Measurements from ENCODE around the gene TSPEAR. TPM values are rescaled to one million over a fixed set of nuclear protein-coding genes. Genes with fewer than 3 reads are reported as not detected.

Gene TSPEAR
- total RNA-seq, 1 donor from 2014 or later = not detected

GRCh38 chr21:44516342-44516741, 195.0 kb downstream of the TSPEAR start:
- TF ChIP-seq, protein P1, sequence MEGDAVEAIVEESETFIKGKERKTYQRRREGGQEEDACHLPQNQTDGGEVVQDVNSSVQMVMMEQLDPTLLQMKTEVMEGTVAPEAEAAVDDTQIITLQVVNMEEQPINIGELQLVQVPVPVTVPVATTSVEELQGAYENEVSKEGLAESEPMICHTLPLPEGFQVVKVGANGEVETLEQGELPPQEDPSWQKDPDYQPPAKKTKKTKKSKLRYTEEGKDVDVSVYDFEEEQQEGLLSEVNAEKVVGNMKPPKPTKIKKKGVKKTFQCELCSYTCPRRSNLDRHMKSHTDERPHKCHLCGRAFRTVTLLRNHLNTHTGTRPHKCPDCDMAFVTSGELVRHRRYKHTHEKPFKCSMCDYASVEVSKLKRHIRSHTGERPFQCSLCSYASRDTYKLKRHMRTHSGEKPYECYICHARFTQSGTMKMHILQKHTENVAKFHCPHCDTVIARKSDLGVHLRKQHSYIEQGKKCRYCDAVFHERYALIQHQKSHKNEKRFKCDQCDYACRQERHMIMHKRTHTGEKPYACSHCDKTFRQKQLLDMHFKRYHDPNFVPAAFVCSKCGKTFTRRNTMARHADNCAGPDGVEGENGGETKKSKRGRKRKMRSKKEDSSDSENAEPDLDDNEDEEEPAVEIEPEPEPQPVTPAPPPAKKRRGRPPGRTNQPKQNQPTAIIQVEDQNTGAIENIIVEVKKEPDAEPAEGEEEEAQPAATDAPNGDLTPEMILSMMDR (IDR thresholded peaks at IDR 0.05; ENCODE audit: insufficient read depth, low read length, poor library complexity, severe bottlenecking) = no peak
- H3K27me3 ChIP-seq (ENCODE audit: control insufficient read depth, insufficient read depth, low read length) = peaks cover 2% of the 10 kb centered on the region
- DNase-seq (ENCODE audit: low read depth) = no peak

GRCh38 chr21:44515359-44516165, 195.8 kb downstream of the TSPEAR start:
- Histone ChIP-seq H3K36me3 (ENCODE audit: control insufficient read depth, insufficient read depth, low read length) (no peaks in the 10 kb centered on the region), H3K27me3 (ENCODE audit: control insufficient read depth, insufficient read depth, low read length) (peaks cover 2% of the 10 kb centered on the region), H3K4me3 (ENCODE audit: low read depth, low read length) (no peak overlapping the region)
- no peak for DNase-seq (ENCODE audit: low read depth)
- TF ChIP-seq, protein P1 (IDR thresholded peaks at IDR 0.05; ENCODE audit: insufficient read depth, low read length, poor library complexity, severe bottlenecking) = no peak

More at GRCh38 chr21:44516342-44516741, 195.0 kb downstream of the TSPEAR start:
- Histone ChIP-seq H3K4me3 (ENCODE audit: low read depth, low read length) (no peak overlapping the region), H3K36me3 (ENCODE audit: control insufficient read depth, insufficient read depth, low read length) (no peaks in the 10 kb centered on the region)

DNA sequence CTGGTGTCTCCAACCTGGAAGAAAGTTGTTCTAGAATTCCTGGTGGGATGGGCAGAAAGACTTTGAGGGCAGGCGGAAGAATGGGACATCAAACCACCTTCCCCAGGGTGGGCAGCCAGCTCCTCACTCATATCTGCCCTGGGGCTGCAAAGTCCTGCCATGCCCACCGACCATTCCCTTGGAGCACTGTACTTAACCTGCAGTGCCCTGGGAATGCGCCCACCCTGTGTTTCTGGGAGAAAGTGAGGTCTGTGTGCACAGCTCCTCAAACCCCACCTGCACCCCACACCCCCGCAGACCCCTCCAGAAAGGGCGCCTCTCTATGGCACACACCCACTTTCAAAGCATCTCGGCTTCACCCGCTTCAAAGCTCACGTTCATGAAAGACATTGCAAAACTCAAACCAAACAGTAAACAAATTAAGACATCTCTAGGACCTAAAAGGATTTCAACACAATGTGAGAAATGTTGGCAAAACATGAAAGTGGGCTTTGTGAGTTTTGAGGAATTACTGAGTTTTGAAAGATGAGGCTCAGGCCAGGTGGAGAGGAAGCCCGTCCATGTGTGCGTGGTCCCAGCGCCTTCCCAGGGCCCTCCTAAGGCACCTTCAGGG, 196.5 kb downstream of the TSPEAR start:
- H3K36me3 ChIP-seq (ENCODE audit: control insufficient read depth, insufficient read depth, low read length) = no peaks in the 10 kb centered on the region
- no peak overlapping the region for H3K4me3 ChIP-seq (ENCODE audit: low read depth, low read length)
- peaks cover 8% of the 10 kb centered on the region for H3K27me3 ChIP-seq (ENCODE audit: control insufficient read depth, insufficient read depth, low read length)
- TF ChIP-seq, protein P1 (IDR thresholded peaks at IDR 0.05; ENCODE audit: insufficient read depth, low read length, poor library complexity, severe bottlenecking) = no peak
- DNase-seq (ENCODE audit: low read depth) = no peak

- H3K4me3 ChIP-seq (ENCODE audit: low read depth, low read length) = no peak overlapping the region
- no peak for DNase-seq (ENCODE audit: low read depth)
- TF ChIP-seq, protein P1 (IDR thresholded peaks at IDR 0.05; ENCODE audit: insufficient read depth, low read length, poor library complexity, severe bottlenecking) = no peak
- H3K36me3 ChIP-seq (ENCODE audit: control insufficient read depth, insufficient read depth, low read length) = no peaks in the 10 kb centered on the region
- H3K27me3 ChIP-seq (ENCODE audit: control insufficient read depth, insufficient read depth, low read length) = peaks cover 10% of the 10 kb centered on the region
Observed at GRCh38 chr21:44514218-44514520, 197.2 kb downstream of the TSPEAR start.

- peaks cover 13% of the 10 kb centered on the region for H3K27me3 ChIP-seq (ENCODE audit: control insufficient read depth, insufficient read depth, low read length)
- no peak for DNase-seq (ENCODE audit: low read depth)
- TF ChIP-seq, protein P1 (IDR thresholded peaks at IDR 0.05; ENCODE audit: insufficient read depth, low read length, poor library complexity, severe bottlenecking) = no peak
Observed at GRCh38 chr21:44513389-44514217, 197.8 kb downstream of the TSPEAR start.

More at GRCh38 chr21:44513389-44514217, 197.8 kb downstream of the TSPEAR start:
- no peaks in the 10 kb centered on the region for H3K36me3 ChIP-seq (ENCODE audit: control insufficient read depth, insufficient read depth, low read length)
- no peak overlapping the region for H3K4me3 ChIP-seq (ENCODE audit: low read depth, low read length)

Measured in kidney epithelial cell (primary cell).